Transverse colon (tissue), 3 donors: Measurements from ENCODE around the gene SEMA4D.

Experiments used
- POLR2A ChIP-seq: fragments of 450-650 bp; IDR thresholded peaks from one replicate; pipeline ENCODE4 v1.6.1; 2016; ENCODE audit warnings: antibody characterized with exemption, mild to moderate bottlenecking, moderate library complexity
- POLR2AphosphoS5 ChIP-seq, 3 donors: sonication (generic); formaldehyde crosslinking; IDR thresholded peaks; one replicate each; pipeline ENCODE4 v1.6.1; 2016; ENCODE audit warnings: antibody characterized with exemption in 3 of 3

DNA sequence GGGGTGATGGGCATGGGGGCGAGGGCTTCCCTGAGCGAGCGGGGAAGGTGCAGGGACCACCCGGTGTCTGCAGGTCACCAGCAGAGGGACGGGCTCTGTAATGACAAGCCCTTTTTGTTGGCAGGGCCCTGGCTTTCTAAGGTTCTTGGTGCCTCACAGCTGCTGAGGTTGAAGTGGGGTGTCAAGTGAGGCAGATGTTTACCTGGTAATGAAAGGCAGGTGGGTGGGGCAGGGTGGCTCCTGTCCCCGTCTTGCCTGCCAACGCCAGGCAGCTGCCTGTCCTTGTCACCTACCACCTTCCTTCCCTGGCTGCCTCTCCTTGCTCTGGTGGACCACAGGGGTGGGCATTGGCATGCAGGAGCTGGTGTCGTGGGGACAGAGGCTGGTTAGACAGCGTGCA, 41.0 kb upstream of the SEMA4D start:
- no peak for TF ChIP-seq POLR2AphosphoS5 (IDR thresholded peaks at IDR 0.05)
- TF ChIP-seq POLR2A = no peak
